GM18861 (cell line): ENCODE measurements around the gene CNPPD1.
"Not testable (repeated sequence)": the region's sequence is repeated elsewhere in the genome, so short reads cannot be mapped to it uniquely, and the experiment has no call there.

Source experiments
- ATAC-seq: cut with Tn5 transposase; IDR thresholded peaks from one replicate; pipeline ENCODE4 v1.9.1; 2021; ENCODE audit not compliant: unreplicated experiment

Gene CNPPD1

DNA sequence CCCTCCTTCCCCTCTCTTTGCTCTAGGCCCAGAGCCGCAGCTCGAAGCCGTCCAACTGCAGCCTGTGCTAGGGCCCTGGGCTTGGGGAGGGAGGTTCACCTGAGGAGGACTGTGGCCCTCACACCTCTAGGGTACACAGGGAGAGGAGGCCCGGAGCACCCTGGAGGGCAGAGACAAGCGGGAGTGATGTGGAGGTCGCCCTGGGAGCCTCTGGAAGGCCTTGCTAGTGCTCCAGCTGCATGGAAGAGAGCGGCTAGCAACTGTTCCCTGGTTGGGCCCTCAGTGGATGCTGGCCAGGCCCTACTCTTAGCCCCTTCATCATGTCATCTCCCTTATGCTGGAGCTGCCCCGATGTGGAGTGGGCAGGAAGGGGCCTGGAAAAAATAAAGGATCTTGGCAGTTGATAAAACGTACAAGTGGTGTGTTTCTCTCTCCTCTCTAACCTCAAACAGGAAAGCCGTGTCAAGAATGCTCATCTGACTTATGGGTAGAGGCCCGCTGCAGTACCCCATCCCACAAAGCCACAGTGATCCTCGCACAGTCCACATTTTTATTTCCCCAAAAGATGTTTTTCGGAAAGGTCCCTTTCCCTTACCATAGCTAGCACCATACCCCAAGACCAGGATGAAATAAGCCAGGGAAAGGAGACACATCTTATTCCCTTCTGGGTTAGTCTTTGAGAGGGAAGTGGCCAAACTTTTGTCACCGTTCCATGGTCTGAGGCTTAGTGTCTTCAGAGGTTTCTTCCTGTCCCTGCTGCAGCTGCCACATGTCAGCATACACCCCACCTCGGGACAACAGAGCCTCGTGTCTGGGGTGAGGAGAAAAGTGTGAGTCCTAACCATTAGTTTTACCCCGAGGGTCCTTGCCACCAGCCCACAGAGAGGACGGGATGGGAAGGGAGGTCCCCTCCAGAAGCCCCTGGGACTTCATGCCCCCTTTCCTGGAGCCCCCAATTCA lies 32.8 kb upstream of the CNPPD1 start:
- ATAC-seq, result no peak

- no peak for ATAC-seq
These were observed 31.4 kb upstream of the CNPPD1 start for GRCh38 chr2:219207884-219208740.

GRCh38 chr2:219207134-219207883 lies 30.6 kb upstream of the CNPPD1 start:
- no peak for ATAC-seq

GRCh38 chr2:219206328-219207133 lies 29.8 kb upstream of the CNPPD1 start, which contains the start of gene ZFAND2B:
ZFAND2B (plus strand) TSS chr2:219206782; CDS start chr2:219206988, 206 bp downstream.
- peak; percentile 96 for ATAC-seq

DNA sequence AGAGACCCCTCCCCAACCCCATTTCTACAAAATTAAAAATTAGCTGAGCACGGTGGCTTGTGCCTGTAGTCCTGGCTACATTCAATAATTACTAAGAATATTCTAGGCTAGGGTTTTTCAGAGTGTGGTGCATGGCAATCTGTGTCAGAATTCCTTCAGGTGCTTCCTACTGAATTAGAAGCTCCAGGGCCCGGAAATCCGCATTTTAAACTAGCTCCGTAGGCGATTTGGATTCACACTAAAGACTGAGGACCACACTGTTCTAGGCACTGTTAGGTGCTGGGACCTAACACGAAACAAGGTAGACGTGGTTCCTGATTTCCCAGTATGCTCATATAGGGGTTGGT lies 29.2 kb upstream of the CNPPD1 start:
- ATAC-seq, result no peak

DNA sequence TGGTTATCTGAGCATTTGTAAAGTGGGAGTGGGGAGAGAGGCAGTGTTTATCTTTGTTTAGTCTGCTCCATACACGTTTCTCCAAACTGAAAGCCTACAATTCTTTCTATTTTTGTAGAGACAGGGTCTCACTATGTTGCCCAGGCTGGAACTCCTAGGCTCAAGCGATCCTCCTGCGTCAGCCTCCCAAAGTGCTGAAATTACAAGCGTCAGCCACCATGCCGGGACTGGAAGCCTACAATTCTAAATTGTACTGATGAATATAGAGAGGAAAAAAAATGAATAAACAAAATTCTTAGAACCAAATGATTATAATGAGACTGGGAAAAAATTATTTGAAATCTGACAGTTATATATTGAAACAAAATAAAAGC lies 28.4 kb upstream of the CNPPD1 start:
- no peak for ATAC-seq

DNA sequence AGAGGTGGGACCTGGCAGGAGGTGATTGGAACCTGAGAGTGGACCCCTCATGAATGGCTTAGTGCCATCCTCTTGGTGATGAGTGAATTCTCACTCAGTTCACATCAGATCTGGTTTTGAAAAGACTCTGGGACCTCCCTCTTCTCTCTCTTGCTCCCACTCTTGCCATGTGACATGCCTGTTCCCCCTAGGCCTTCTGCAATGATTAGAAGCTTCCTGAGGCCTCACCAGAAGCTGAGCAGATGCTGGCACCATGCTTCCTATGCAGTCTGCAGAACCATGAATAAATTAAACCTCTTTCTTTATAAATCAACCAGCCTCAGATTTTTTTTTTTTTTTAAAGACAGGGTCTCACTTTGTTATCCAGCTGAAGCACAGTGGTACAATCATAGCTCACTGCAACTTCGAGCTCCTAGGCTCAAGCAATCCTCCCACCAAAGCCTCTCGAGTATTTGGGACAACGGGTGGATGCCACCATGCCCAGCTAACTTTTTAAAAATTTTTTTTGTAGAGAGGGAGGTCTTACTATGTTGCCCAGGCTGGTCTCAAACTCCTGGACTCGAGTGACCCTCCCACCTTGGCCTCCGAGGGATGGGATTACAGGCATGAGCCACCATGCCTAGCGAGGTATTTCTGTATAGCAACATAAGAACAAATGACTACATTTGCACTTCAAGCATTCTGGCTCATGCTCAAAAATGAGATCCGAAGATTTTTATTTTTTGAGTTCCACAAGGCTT lies 27.9 kb upstream of the CNPPD1 start:
- no peak for ATAC-seq

- not testable (repeated sequence) for ATAC-seq
These were observed 24.6 kb upstream of the CNPPD1 start for GRCh38 chr2:219201331-219201730.

- not testable (repeated sequence) for ATAC-seq
These were observed 24.0 kb upstream of the CNPPD1 start for GRCh38 chr2:219200502-219201326.

GRCh38 chr2:219199470-219200211 lies 22.9 kb upstream of the CNPPD1 start:
- no peak for ATAC-seq

GRCh38 chr2:219198974-219199373 lies 22.2 kb upstream of the CNPPD1 start:
- no peak for ATAC-seq

- no peak for ATAC-seq
These were observed 20.7 kb upstream of the CNPPD1 start for GRCh38 chr2:219197388-219197787.

- no peak for ATAC-seq
These were observed 10.2 kb upstream of the CNPPD1 start for GRCh38 chr2:219186754-219187456.

GRCh38 chr2:219184121-219184520 lies 7.4 kb upstream of the CNPPD1 start:
- no peak for ATAC-seq

DNA sequence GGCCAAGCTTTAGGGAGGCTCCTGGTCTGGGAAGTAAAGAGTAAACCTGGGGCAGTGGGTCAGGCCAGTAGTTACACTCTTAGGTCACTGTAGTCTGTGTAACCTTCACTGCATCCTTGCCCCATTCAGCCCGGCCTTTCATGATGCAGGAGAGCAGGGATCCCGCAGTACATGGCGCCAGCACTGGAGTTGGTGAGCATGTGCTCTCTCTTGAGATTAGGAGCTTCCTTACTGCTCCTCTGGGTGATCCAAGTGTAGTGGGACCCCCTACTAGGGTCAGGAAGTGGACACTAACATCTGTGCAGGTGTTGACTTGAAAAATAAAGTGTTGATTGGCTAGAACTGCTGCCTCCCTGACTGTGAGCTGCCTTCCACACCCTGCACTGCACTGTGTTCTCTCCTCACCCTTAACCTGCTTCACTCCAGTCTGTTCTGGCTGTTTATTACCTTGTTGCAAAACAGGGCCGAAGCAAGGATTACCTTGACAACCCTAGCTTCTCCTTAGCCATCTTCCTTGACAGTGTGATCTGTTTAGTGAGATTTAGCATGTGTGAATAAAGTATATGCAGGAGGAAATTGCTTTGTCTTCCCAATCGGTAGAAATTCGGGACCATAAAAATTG lies 6.5 kb upstream of the CNPPD1 start:
- no peak for ATAC-seq

DNA sequence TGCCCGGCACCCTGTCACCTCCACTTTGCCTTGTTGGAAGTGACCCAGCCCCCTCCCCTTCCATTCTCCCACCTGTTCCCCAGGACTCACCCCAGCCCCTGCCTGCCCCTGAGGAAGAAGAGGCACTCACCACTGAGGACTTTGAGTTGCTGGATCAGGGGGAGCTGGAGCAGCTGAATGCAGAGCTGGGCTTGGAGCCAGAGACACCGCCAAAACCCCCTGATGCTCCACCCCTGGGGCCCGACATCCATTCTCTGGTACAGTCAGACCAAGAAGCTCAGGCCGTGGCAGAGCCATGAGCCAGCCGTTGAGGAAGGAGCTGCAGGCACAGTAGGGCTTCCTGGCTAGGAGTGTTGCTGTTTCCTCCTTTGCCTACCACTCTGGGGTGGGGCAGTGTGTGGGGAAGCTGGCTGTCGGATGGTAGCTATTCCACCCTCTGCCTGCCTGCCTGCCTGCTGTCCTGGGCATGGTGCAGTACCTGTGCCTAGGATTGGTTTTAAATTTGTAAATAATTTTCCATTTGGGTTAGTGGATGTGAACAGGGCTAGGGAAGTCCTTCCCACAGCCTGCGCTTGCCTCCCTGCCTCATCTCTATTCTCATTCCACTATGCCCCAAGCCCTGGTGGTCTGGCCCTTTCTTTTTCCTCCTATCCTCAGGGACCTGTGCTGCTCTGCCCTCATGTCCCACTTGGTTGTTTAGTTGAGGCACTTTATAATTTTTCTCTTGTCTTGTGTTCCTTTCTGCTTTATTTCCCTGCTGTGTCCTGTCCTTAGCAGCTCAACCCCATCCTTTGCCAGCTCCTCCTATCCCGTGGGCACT lies 5.8 kb upstream of the CNPPD1 start:
- no peak for ATAC-seq
